Measurements from ENCODE around the gene FLT4. TPM values are rescaled to one million over a fixed set of nuclear protein-coding genes. Genes with fewer than 3 reads are reported as not detected.
A peak's percentile ranks its signal among the peaks of the same experiment; 100 is the strongest.

FLT4 gene
- total RNA-seq (10 to 100 TPM; 13.7 to 22.1 TPM), polyA plus RNA-seq (1 to 10 TPM in 1 of 2 donors, under 1 TPM in 1; 0.13 to 1.6 TPM)
- long read RNA-seq, donor 1, partial matches to known transcripts, result 8 of 13 reads
- long read RNA-seq, donor 1, other reads (novel, unspliced or antisense), result 5 of 13 reads
- long read RNA-seq, donor 2, partial matches to known transcripts, result 6 of 12 reads
- long read RNA-seq, donor 2, other reads (novel, unspliced or antisense), result 5 of 12 reads

GRCh38 chr5:180649297-180650039 is at the start of gene FLT4:
TSS of gene FLT4 (minus strand) at chr5:180649600. CDS start at chr5:180649545, 55 bp downstream.
- intact Hi-C loops (cut with DNase I), result no loop called here
- no peak within 1 kb of the TSS for H3K27ac ChIP-seq (ENCODE audit: low read depth in 1 of 2, low read length in 2 of 2)
- no peaks in the 10 kb centered on the region for H3K4me1 ChIP-seq (ENCODE audit: control insufficient read depth in 1 of 2, insufficient read depth in 2 of 2, low read length in 2 of 2)
- H3K4me3 ChIP-seq (ENCODE audit: low read length in 2 of 2), result peak within 1 kb of the TSS; percentile 16 to 18
- 1 to 2% methylated on average over 53 to 89 of the region's 89 CpGs for whole genome bisulfite sequencing, 2 donors
- H3K27me3 ChIP-seq (ENCODE audit: control insufficient read depth in 1 of 2, insufficient read depth in 2 of 2, low read length in 1 of 2), result peaks cover 0 to 2% of the 10 kb centered on the region in 2 donors
- DNase-seq, result no peak
- H3K9me3 ChIP-seq (ENCODE audit: control insufficient read depth, low read length), result no peaks in the 10 kb centered on the region
- ATAC-seq (ENCODE audit: low FRiP score), result no peak
- no peaks in the 10 kb centered on the region for H3K36me3 ChIP-seq (ENCODE audit: control insufficient read depth in 1 of 2, insufficient read depth in 2 of 2, low read length in 1 of 2)

- ATAC-seq (ENCODE audit: low FRiP score), result no peak
- DNase-seq, result no peak
- Histone ChIP-seq H3K36me3 (ENCODE audit: control insufficient read depth in 1 of 2, insufficient read depth in 2 of 2, low read length in 1 of 2) (no peaks in the 10 kb centered on the region), H3K27ac (ENCODE audit: low read depth in 1 of 2, low read length in 2 of 2) (no peak overlapping the region), H3K9me3 (ENCODE audit: control insufficient read depth, low read length) (no peaks in the 10 kb centered on the region), H3K4me3 (ENCODE audit: low read length in 2 of 2) (no peak overlapping the region), H3K27me3 (ENCODE audit: control insufficient read depth in 1 of 2, insufficient read depth in 2 of 2, low read length in 1 of 2) (no peaks in the 10 kb centered on the region), H3K4me1 (ENCODE audit: control insufficient read depth in 1 of 2, insufficient read depth in 2 of 2, low read length in 2 of 2) (no peaks in the 10 kb centered on the region)
- intact Hi-C loops (cut with DNase I), result no loop called here
- whole genome bisulfite sequencing, 2 donors, result 69 to 76% methylated on average over 1 of the region's 1 CpG
Observed at GRCh38 chr5:180699042-180699441, 49.6 kb upstream of the FLT4 start.

- ATAC-seq (ENCODE audit: low FRiP score) (no peak), DNase-seq (no peak)
- WGBS, 2 donors, result 83 to 91% methylated on average over 1 of the region's 1 CpG
- intact Hi-C loops (cut with DNase I), result no loop called here
- no peaks in the 10 kb centered on the region for H3K36me3 ChIP-seq (ENCODE audit: control insufficient read depth in 1 of 2, insufficient read depth in 2 of 2, low read length in 1 of 2)
- no peak overlapping the region for H3K27ac ChIP-seq (ENCODE audit: low read depth in 1 of 2, low read length in 2 of 2)
- H3K27me3 ChIP-seq (ENCODE audit: control insufficient read depth in 1 of 2, insufficient read depth in 2 of 2, low read length in 1 of 2), result no peaks in the 10 kb centered on the region
- H3K4me3 ChIP-seq (ENCODE audit: low read length in 2 of 2), result no peak overlapping the region
- H3K4me1 ChIP-seq (ENCODE audit: control insufficient read depth in 1 of 2, insufficient read depth in 2 of 2, low read length in 2 of 2), result no peaks in the 10 kb centered on the region
- H3K9me3 ChIP-seq (ENCODE audit: control insufficient read depth, low read length), result no peaks in the 10 kb centered on the region
Observed at GRCh38 chr5:180696116-180696515, 46.7 kb upstream of the FLT4 start.

GRCh38 chr5:180692429-180692828 is 43.0 kb upstream of the FLT4 start:
- DNase-seq (no peak), ATAC-seq (ENCODE audit: low FRiP score) (no peak)
- H3K9me3 ChIP-seq (ENCODE audit: control insufficient read depth, low read length), result no peaks in the 10 kb centered on the region
- no peak overlapping the region for H3K4me3 ChIP-seq (ENCODE audit: low read length in 2 of 2)
- intact Hi-C loops (cut with DNase I), result no loop called here
- no peak overlapping the region for H3K27ac ChIP-seq (ENCODE audit: low read depth in 1 of 2, low read length in 2 of 2)
- 51 to 78% methylated on average over 3 of the region's 3 CpGs for WGBS, 2 donors
- no peaks in the 10 kb centered on the region for H3K27me3 ChIP-seq (ENCODE audit: control insufficient read depth in 1 of 2, insufficient read depth in 2 of 2, low read length in 1 of 2)
- no peaks in the 10 kb centered on the region for H3K4me1 ChIP-seq (ENCODE audit: control insufficient read depth in 1 of 2, insufficient read depth in 2 of 2, low read length in 2 of 2)
- H3K36me3 ChIP-seq (ENCODE audit: control insufficient read depth in 1 of 2, insufficient read depth in 2 of 2, low read length in 1 of 2), result no peaks in the 10 kb centered on the region

- Histone ChIP-seq H3K4me1 (ENCODE audit: control insufficient read depth in 1 of 2, insufficient read depth in 2 of 2, low read length in 2 of 2) (no peaks in the 10 kb centered on the region), H3K36me3 (ENCODE audit: control insufficient read depth in 1 of 2, insufficient read depth in 2 of 2, low read length in 1 of 2) (no peaks in the 10 kb centered on the region), H3K4me3 (ENCODE audit: low read length in 2 of 2) (no peak overlapping the region), H3K27me3 (ENCODE audit: control insufficient read depth in 1 of 2, insufficient read depth in 2 of 2, low read length in 1 of 2) (no peaks in the 10 kb centered on the region), H3K9me3 (ENCODE audit: control insufficient read depth, low read length) (no peaks in the 10 kb centered on the region), H3K27ac (ENCODE audit: low read depth in 1 of 2, low read length in 2 of 2) (no peak overlapping the region)
- DNase-seq, result no peak
- 72 to 79% methylated on average over 6 of the region's 6 CpGs for WGBS, 2 donors
- no peak for ATAC-seq (ENCODE audit: low FRiP score)
- intact Hi-C loops (cut with DNase I), result no loop called here
Observed at GRCh38 chr5:180691046-180691445, 41.6 kb upstream of the FLT4 start.

GRCh38 chr5:180690562-180690961 is 41.2 kb upstream of the FLT4 start:
- Histone ChIP-seq H3K36me3 (ENCODE audit: control insufficient read depth in 1 of 2, insufficient read depth in 2 of 2, low read length in 1 of 2) (no peaks in the 10 kb centered on the region), H3K4me1 (ENCODE audit: control insufficient read depth in 1 of 2, insufficient read depth in 2 of 2, low read length in 2 of 2) (no peaks in the 10 kb centered on the region), H3K9me3 (ENCODE audit: control insufficient read depth, low read length) (no peaks in the 10 kb centered on the region), H3K27ac (ENCODE audit: low read depth in 1 of 2, low read length in 2 of 2) (no peak overlapping the region), H3K4me3 (ENCODE audit: low read length in 2 of 2) (no peak overlapping the region), H3K27me3 (ENCODE audit: control insufficient read depth in 1 of 2, insufficient read depth in 2 of 2, low read length in 1 of 2) (no peaks in the 10 kb centered on the region)
- 32 to 44% methylated on average over 6 of the region's 6 CpGs for WGBS, 2 donors
- no peak for DNase-seq
- intact Hi-C loops (cut with DNase I), result no loop called here
- ATAC-seq (ENCODE audit: low FRiP score), result no peak

GRCh38 chr5:180689775-180690174 is 40.4 kb upstream of the FLT4 start:
- no peaks in the 10 kb centered on the region for H3K27me3 ChIP-seq (ENCODE audit: control insufficient read depth in 1 of 2, insufficient read depth in 2 of 2, low read length in 1 of 2)
- no peak overlapping the region for H3K27ac ChIP-seq (ENCODE audit: low read depth in 1 of 2, low read length in 2 of 2)
- 49 to 51% methylated on average over 7 of the region's 7 CpGs for WGBS, 2 donors
- H3K36me3 ChIP-seq (ENCODE audit: control insufficient read depth in 1 of 2, insufficient read depth in 2 of 2, low read length in 1 of 2), result no peaks in the 10 kb centered on the region
- intact Hi-C loops (cut with DNase I), result no loop called here
- no peaks in the 10 kb centered on the region for H3K4me1 ChIP-seq (ENCODE audit: control insufficient read depth in 1 of 2, insufficient read depth in 2 of 2, low read length in 2 of 2)
- H3K9me3 ChIP-seq (ENCODE audit: control insufficient read depth, low read length), result no peaks in the 10 kb centered on the region
- no peak for DNase-seq
- H3K4me3 ChIP-seq (ENCODE audit: low read length in 2 of 2), result no peak overlapping the region
- ATAC-seq (ENCODE audit: low FRiP score), result no peak

GRCh38 chr5:180689071-180689694 is 39.8 kb upstream of the FLT4 start:
- DNase-seq, result no peak
- Histone ChIP-seq H3K4me3 (ENCODE audit: low read length in 2 of 2) (no peak overlapping the region), H3K9me3 (ENCODE audit: control insufficient read depth, low read length) (no peaks in the 10 kb centered on the region), H3K36me3 (ENCODE audit: control insufficient read depth in 1 of 2, insufficient read depth in 2 of 2, low read length in 1 of 2) (no peaks in the 10 kb centered on the region), H3K27me3 (ENCODE audit: control insufficient read depth in 1 of 2, insufficient read depth in 2 of 2, low read length in 1 of 2) (no peaks in the 10 kb centered on the region), H3K27ac (ENCODE audit: low read depth in 1 of 2, low read length in 2 of 2) (no peak overlapping the region), H3K4me1 (ENCODE audit: control insufficient read depth in 1 of 2, insufficient read depth in 2 of 2, low read length in 2 of 2) (no peaks in the 10 kb centered on the region)
- intact Hi-C loops (cut with DNase I), result no loop called here
- 33 to 39% methylated on average over 13 of the region's 13 CpGs for WGBS, 2 donors
- ATAC-seq (ENCODE audit: low FRiP score), result no peak

Data from aorta (tissue), 5 donors.